SU-DHL-6 (cell line): ENCODE data around the gene PLSCR3.

ENCODE experiments used
- EZH2phosphoT487 ChIP-seq: fragments of 200-600 bp; sonication (generic), shearing (Covaris generic); conservative IDR thresholded peaks from 2 replicates; pipeline ENCODE4 v1.6.1; 2018; ENCODE audit warnings: mild to moderate bottlenecking, antibody characterized with exemption, low read length, moderate library complexity, mixed read lengths
- TF ChIP-seq, protein P1 (sequence below): fragments of 200-600 bp; sonication (generic); IDR thresholded peaks from one replicate; pipeline ENCODE4 v1.5.1; 2017; ENCODE audit warnings: antibody characterized with exemption, mild to moderate bottlenecking, low read length, moderate library complexity; ENCODE audit not compliant: insufficient read depth, poor library complexity, severe bottlenecking

DNA sequence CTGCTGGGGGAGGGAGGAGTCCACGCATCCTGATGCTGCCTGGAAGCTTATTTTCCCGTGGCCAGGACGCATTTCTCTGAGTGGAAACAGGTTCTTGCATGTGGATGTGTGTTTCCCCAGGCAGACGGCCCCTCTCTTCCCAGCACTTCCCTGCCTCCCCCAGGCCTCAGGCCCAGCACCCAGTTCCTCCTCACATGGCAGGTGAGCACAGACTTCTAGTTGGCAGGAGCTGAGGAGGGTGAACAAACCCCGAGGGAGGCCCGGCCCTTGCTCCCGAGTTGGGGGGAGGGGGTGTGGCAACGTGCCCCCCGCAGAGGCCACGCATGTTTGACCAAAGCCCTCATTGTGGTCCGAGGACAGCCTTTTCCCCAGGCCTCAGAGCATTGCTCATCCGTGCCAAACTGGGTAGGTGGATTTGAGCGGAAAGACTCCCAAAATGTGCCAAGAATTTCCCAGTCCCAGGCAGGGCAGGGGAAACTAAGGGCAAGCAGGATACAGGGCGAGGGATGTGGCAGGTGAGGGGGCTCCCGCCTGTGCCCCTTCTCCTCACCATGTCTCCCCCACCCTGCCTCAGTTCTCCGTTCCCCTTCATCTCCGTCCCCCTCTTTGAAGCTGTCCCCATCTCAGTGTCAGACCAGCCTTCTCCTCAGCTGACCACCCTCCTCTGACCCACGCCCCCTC lies 24.3 kb upstream of the PLSCR3 start:
- TF ChIP-seq, protein P1, sequence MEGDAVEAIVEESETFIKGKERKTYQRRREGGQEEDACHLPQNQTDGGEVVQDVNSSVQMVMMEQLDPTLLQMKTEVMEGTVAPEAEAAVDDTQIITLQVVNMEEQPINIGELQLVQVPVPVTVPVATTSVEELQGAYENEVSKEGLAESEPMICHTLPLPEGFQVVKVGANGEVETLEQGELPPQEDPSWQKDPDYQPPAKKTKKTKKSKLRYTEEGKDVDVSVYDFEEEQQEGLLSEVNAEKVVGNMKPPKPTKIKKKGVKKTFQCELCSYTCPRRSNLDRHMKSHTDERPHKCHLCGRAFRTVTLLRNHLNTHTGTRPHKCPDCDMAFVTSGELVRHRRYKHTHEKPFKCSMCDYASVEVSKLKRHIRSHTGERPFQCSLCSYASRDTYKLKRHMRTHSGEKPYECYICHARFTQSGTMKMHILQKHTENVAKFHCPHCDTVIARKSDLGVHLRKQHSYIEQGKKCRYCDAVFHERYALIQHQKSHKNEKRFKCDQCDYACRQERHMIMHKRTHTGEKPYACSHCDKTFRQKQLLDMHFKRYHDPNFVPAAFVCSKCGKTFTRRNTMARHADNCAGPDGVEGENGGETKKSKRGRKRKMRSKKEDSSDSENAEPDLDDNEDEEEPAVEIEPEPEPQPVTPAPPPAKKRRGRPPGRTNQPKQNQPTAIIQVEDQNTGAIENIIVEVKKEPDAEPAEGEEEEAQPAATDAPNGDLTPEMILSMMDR: no peak
- no peak for TF ChIP-seq EZH2phosphoT487
